ENCODE measurements around the gene SVEP1. TPM values are rescaled to one million over a fixed set of nuclear protein-coding genes. Genes with fewer than 3 reads are reported as not detected.

Gene SVEP1
- total RNA-seq, 1 donor from 2014 or later = 7.9 TPM

- peaks cover 7% of the 10 kb centered on the region for H3K4me1 Mint-ChIP-seq (ENCODE audit: unreplicated experiment)
- peaks cover 5% of the 10 kb centered on the region for H3K9me3 Mint-ChIP-seq
- no peaks in the 10 kb centered on the region for H3K36me3 Mint-ChIP-seq
- TF ChIP-seq, protein P1, sequence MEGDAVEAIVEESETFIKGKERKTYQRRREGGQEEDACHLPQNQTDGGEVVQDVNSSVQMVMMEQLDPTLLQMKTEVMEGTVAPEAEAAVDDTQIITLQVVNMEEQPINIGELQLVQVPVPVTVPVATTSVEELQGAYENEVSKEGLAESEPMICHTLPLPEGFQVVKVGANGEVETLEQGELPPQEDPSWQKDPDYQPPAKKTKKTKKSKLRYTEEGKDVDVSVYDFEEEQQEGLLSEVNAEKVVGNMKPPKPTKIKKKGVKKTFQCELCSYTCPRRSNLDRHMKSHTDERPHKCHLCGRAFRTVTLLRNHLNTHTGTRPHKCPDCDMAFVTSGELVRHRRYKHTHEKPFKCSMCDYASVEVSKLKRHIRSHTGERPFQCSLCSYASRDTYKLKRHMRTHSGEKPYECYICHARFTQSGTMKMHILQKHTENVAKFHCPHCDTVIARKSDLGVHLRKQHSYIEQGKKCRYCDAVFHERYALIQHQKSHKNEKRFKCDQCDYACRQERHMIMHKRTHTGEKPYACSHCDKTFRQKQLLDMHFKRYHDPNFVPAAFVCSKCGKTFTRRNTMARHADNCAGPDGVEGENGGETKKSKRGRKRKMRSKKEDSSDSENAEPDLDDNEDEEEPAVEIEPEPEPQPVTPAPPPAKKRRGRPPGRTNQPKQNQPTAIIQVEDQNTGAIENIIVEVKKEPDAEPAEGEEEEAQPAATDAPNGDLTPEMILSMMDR (conservative IDR thresholded peaks at IDR 0.05) = no peak
- no peak overlapping the region for H3K4me3 Mint-ChIP-seq
- no peak for DNase-seq (ENCODE audit: extremely low spot score, unreplicated experiment)
- no peak overlapping the region for H3K27ac Mint-ChIP-seq
- no peaks in the 10 kb centered on the region for H3K27me3 Mint-ChIP-seq
These were observed 22.7 kb upstream of the SVEP1 start for GRCh38 chr9:110602281-110602680.

GRCh38 chr9:110601098-110601497 is 21.6 kb upstream of the SVEP1 start:
- H3K36me3 Mint-ChIP-seq = no peaks in the 10 kb centered on the region
- DNase-seq (ENCODE audit: extremely low spot score, unreplicated experiment) = no peak
- TF ChIP-seq, protein P1 (conservative IDR thresholded peaks at IDR 0.05) = no peak
- H3K4me1 Mint-ChIP-seq (ENCODE audit: unreplicated experiment) = peaks cover 7% of the 10 kb centered on the region
- no peak overlapping the region for H3K4me3 Mint-ChIP-seq
- H3K27me3 Mint-ChIP-seq = no peaks in the 10 kb centered on the region
- no peak overlapping the region for H3K27ac Mint-ChIP-seq
- H3K9me3 Mint-ChIP-seq = peaks cover 5% of the 10 kb centered on the region

- peaks cover 5% of the 10 kb centered on the region for H3K9me3 Mint-ChIP-seq
- DNase-seq (ENCODE audit: extremely low spot score, unreplicated experiment) = no peak
- TF ChIP-seq, protein P1 (conservative IDR thresholded peaks at IDR 0.05) = no peak
- no peaks in the 10 kb centered on the region for H3K27me3 Mint-ChIP-seq
- H3K4me3 Mint-ChIP-seq = no peak overlapping the region
- H3K36me3 Mint-ChIP-seq = no peaks in the 10 kb centered on the region
- peaks cover 4% of the 10 kb centered on the region for H3K4me1 Mint-ChIP-seq (ENCODE audit: unreplicated experiment)
- no peak overlapping the region for H3K27ac Mint-ChIP-seq
These were observed 19.9 kb upstream of the SVEP1 start for GRCh38 chr9:110599468-110599867.

DNA sequence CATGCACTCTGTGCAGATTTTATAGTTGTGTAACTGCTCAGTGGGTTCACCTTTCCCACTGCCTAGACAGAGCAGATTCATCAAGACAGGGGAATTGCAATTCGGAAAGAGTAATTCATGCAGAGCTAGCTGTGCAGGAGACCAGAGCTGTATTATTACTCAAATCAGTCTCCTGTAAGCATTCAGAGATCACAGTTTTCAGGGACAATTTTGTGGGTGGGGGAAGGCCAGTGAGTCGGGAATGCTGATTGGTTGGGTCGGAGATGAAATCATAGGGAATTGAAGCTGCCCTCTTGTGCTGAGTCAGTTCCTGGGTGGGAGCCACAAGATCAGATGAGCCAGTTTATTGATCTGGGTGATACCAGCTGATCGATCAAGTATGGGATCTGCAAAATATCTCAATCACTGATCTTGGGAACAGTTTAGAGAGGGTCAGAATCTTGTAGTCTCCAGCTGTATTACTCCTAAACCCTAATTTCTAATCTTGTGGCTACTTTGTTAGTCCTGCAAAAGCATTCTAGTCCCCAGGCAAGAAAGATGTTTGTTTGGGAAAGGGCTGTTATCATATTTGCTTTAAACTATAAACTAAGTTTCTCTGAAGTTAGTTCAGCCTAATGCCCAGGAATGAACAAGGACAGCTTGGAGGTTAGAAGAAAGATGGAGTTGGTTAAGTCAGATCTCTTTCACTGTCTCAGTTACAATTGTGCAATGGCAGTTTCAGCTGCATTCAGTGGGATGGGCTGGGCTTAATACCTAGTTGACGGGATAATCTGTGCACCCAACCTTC is 12.7 kb upstream of the SVEP1 start:
- TF ChIP-seq, protein P1 (conservative IDR thresholded peaks at IDR 0.05) = no peak
- H3K36me3 Mint-ChIP-seq = no peaks in the 10 kb centered on the region
- H3K27me3 Mint-ChIP-seq = no peaks in the 10 kb centered on the region
- H3K4me1 Mint-ChIP-seq (ENCODE audit: unreplicated experiment) = peaks cover 11% of the 10 kb centered on the region
- no peak for DNase-seq (ENCODE audit: extremely low spot score, unreplicated experiment)
- peak overlapping the region; percentile 80 for H3K27ac Mint-ChIP-seq
- no peak overlapping the region for H3K4me3 Mint-ChIP-seq
- H3K9me3 Mint-ChIP-seq = peaks cover 2% of the 10 kb centered on the region

- TF ChIP-seq, protein P1 (conservative IDR thresholded peaks at IDR 0.05) = no peak
- peaks cover 11% of the 10 kb centered on the region for H3K4me1 Mint-ChIP-seq (ENCODE audit: unreplicated experiment)
These were observed 12.0 kb upstream of the SVEP1 start for GRCh38 chr9:110591526-110591925.

More at GRCh38 chr9:110591526-110591925, 12.0 kb upstream of the SVEP1 start:
- Mint-ChIP-seq H3K36me3 (no peaks in the 10 kb centered on the region), H3K9me3 (peaks cover 4% of the 10 kb centered on the region), H3K4me3 (peak overlapping the region; percentile 27), H3K27me3 (no peaks in the 10 kb centered on the region), H3K27ac (peak overlapping the region; percentile 80)
- no peak for DNase-seq (ENCODE audit: extremely low spot score, unreplicated experiment)

Data from type B pancreatic cell (in vitro differentiated cells).